HEK293 (cell line): ENCODE results near the gene MAN1C1.

Experiments used
- KLF1 ChIP-seq: fragments of 450-650 bp; formaldehyde crosslinking; IDR thresholded peaks from 2 replicates; pipeline ENCODE4 v1.5.1; 2016; ENCODE audit warnings: missing biosample characterization, missing genetic modification characterization
- YY1 ChIP-seq: fragments of 450-650 bp; formaldehyde crosslinking; IDR thresholded peaks from 2 replicates; pipeline ENCODE4 v1.5.1; 2018; ENCODE audit warnings: missing biosample characterization, missing genetic modification characterization
- ZFP41 ChIP-seq: fragments of 450-650 bp; formaldehyde crosslinking; IDR thresholded peaks from 2 replicates; pipeline ENCODE4 v1.5.1; 2016; ENCODE audit warnings: missing biosample characterization, missing genetic modification characterization, borderline replicate concordance
- ZNF140 ChIP-seq: fragments of 450-650 bp; formaldehyde crosslinking; IDR thresholded peaks from 2 replicates; pipeline ENCODE4 v1.5.1; 2016; ENCODE audit warnings: missing biosample characterization, missing genetic modification characterization
- ZNF157 ChIP-seq: fragments of 450-650 bp; formaldehyde crosslinking; IDR thresholded peaks from 2 replicates; pipeline ENCODE4 v1.5.1; 2016; ENCODE audit warnings: missing biosample characterization, missing genetic modification characterization
- ZNF24 ChIP-seq: fragments of 450-650 bp; formaldehyde crosslinking; IDR thresholded peaks from 2 replicates; pipeline ENCODE4 v1.5.1; 2016; ENCODE audit warnings: missing biosample characterization, missing genetic modification characterization
- ZNF324 ChIP-seq: fragments of 450-650 bp; formaldehyde crosslinking; IDR thresholded peaks from 2 replicates; pipeline ENCODE4 v1.5.1; 2016; ENCODE audit warnings: missing biosample characterization, missing genetic modification characterization
- ZSCAN30 ChIP-seq: fragments of 450-650 bp; IDR thresholded peaks from 2 replicates; pipeline ENCODE4 v1.5.1; 2018; ENCODE audit warnings: missing biosample characterization, mild to moderate bottlenecking, missing genetic modification characterization, moderate library complexity
- TF ChIP-seq, protein P1 (sequence below): fragments of 450-650 bp; formaldehyde crosslinking; IDR thresholded peaks from 2 replicates; pipeline ENCODE4 v1.5.1; 2016; ENCODE audit warnings: missing biosample characterization, missing genetic modification characterization
- TF ChIP-seq, protein P2 (sequence below): fragments of 450-650 bp; formaldehyde crosslinking; IDR thresholded peaks from 2 replicates; pipeline ENCODE4 v1.5.1; 2016; ENCODE audit warnings: missing biosample characterization, missing genetic modification characterization
- TF ChIP-seq, protein P3 (sequence below): fragments of 450-650 bp; formaldehyde crosslinking; IDR thresholded peaks from 2 replicates; pipeline ENCODE4 v1.5.1; 2016; ENCODE audit warnings: missing biosample characterization, missing genetic modification characterization
- TF ChIP-seq, protein P4 (sequence below): fragments of 450-650 bp; formaldehyde crosslinking; IDR thresholded peaks from 2 replicates; pipeline ENCODE4 v1.5.1; 2016; ENCODE audit warnings: missing biosample characterization, missing genetic modification characterization
- TF ChIP-seq, protein P5 (sequence below): fragments of 450-650 bp; IDR thresholded peaks from 2 replicates; pipeline ENCODE4 v1.5.1; 2018; ENCODE audit warnings: missing biosample characterization, missing genetic modification characterization

- TF ChIP-seq, protein P1, sequence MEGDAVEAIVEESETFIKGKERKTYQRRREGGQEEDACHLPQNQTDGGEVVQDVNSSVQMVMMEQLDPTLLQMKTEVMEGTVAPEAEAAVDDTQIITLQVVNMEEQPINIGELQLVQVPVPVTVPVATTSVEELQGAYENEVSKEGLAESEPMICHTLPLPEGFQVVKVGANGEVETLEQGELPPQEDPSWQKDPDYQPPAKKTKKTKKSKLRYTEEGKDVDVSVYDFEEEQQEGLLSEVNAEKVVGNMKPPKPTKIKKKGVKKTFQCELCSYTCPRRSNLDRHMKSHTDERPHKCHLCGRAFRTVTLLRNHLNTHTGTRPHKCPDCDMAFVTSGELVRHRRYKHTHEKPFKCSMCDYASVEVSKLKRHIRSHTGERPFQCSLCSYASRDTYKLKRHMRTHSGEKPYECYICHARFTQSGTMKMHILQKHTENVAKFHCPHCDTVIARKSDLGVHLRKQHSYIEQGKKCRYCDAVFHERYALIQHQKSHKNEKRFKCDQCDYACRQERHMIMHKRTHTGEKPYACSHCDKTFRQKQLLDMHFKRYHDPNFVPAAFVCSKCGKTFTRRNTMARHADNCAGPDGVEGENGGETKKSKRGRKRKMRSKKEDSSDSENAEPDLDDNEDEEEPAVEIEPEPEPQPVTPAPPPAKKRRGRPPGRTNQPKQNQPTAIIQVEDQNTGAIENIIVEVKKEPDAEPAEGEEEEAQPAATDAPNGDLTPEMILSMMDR (tag by site-specific recombination), result no peak
- TF ChIP-seq ZNF157 (no peak), ZNF324 (tag by site-specific recombination) (no peak), ZNF24 (tag by site-specific recombination) (no peak), ZSCAN30 (tag by site-specific recombination) (no peak), YY1 (tag by site-specific recombination) (no peak), KLF1 (no peak), ZNF140 (tag by site-specific recombination) (no peak), ZFP41 (tag by site-specific recombination) (no peak)
- TF ChIP-seq, protein P2, sequence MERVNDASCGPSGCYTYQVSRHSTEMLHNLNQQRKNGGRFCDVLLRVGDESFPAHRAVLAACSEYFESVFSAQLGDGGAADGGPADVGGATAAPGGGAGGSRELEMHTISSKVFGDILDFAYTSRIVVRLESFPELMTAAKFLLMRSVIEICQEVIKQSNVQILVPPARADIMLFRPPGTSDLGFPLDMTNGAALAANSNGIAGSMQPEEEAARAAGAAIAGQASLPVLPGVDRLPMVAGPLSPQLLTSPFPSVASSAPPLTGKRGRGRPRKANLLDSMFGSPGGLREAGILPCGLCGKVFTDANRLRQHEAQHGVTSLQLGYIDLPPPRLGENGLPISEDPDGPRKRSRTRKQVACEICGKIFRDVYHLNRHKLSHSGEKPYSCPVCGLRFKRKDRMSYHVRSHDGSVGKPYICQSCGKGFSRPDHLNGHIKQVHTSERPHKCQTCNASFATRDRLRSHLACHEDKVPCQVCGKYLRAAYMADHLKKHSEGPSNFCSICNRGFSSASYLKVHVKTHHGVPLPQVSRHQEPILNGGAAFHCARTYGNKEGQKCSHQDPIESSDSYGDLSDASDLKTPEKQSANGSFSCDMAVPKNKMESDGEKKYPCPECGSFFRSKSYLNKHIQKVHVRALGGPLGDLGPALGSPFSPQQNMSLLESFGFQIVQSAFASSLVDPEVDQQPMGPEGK (tag by site-specific recombination), result no peak
- TF ChIP-seq, protein P3, sequence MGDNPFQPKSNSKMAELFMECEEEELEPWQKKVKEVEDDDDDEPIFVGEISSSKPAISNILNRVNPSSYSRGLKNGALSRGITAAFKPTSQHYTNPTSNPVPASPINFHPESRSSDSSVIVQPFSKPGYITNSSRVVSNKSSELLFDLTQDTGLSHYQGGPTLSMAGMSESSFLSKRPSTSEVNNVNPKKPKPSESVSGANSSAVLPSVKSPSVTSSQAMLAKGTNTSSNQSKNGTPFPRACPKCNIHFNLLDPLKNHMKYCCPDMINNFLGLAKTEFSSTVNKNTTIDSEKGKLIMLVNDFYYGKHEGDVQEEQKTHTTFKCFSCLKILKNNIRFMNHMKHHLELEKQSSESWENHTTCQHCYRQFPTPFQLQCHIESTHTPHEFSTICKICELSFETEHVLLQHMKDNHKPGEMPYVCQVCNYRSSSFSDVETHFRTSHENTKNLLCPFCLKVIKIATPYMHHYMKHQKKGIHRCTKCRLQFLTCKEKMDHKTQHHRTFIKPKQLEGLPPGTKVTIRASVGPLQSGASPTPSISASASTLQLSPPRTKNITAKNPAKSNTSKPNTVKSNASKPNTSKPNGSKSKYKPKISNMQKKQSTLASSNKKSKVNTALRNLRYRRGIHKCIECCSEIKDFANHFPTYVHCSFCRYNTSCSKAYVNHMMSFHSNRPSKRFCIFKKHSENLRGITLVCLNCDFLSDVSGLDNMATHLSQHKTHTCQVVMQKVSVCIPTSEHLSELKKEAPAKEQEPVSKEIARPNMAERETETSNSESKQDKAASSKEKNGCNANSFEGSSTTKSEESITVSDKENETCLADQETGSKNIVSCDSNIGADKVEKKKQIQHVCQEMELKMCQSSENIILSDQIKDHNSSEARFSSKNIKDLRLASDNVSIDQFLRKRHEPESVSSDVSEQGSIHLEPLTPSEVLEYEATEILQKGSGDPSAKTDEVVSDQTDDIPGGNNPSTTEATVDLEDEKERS (tag by site-specific recombination), result no peak
- TF ChIP-seq, protein P4, sequence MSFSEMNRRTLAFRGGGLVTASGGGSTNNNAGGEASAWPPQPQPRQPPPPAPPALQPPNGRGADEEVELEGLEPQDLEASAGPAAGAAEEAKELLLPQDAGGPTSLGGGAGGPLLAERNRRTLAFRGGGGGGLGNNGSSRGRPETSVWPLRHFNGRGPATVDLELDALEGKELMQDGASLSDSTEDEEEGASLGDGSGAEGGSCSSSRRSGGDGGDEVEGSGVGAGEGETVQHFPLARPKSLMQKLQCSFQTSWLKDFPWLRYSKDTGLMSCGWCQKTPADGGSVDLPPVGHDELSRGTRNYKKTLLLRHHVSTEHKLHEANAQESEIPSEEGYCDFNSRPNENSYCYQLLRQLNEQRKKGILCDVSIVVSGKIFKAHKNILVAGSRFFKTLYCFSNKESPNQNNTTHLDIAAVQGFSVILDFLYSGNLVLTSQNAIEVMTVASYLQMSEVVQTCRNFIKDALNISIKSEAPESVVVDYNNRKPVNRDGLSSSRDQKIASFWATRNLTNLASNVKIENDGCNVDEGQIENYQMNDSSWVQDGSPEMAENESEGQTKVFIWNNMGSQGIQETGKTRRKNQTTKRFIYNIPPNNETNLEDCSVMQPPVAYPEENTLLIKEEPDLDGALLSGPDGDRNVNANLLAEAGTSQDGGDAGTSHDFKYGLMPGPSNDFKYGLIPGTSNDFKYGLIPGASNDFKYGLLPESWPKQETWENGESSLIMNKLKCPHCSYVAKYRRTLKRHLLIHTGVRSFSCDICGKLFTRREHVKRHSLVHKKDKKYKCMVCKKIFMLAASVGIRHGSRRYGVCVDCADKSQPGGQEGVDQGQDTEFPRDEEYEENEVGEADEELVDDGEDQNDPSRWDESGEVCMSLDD (tag by site-specific recombination), result no peak
- TF ChIP-seq, protein P5, sequence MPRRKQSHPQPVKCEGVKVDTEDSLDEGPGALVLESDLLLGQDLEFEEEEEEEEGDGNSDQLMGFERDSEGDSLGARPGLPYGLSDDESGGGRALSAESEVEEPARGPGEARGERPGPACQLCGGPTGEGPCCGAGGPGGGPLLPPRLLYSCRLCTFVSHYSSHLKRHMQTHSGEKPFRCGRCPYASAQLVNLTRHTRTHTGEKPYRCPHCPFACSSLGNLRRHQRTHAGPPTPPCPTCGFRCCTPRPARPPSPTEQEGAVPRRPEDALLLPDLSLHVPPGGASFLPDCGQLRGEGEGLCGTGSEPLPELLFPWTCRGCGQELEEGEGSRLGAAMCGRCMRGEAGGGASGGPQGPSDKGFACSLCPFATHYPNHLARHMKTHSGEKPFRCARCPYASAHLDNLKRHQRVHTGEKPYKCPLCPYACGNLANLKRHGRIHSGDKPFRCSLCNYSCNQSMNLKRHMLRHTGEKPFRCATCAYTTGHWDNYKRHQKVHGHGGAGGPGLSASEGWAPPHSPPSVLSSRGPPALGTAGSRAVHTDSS (tag by site-specific recombination), result no peak
Measured at GRCh38 chr1:25694167-25695007, 77.8 kb downstream of the MAN1C1 start.
